PC-3 (cell line): ENCODE results near the gene CHRNE. TPM values are rescaled to one million over a fixed set of nuclear protein-coding genes. Genes with fewer than 3 reads are reported as not detected.
"Not testable (repeated sequence)": the region's sequence is repeated elsewhere in the genome, so short reads cannot be mapped to it uniquely, and the experiment has no call there.

Experiments
- ATAC-seq: fragments of 200-7000 bp; cut with Tn5 transposase; 2 replicates; pipeline ENCODE4 v1.9.1; 2020; ENCODE audit warnings: mild to moderate bottlenecking, moderate library complexity
- BruUV-seq: library from RNA; stranded (reverse); fragments of 400-500 nt; replicated peaks from 2 replicates; lab custom pipeline; 2021; lab: Mats Ljungman, UMichigan
- CTCF ChIA-PET: fragments of 300-600 bp; sonication (Branson Sonifier 250); formaldehyde crosslinking; loops from one replicate; lab custom pipeline; 2022; ENCODE audit warnings: antibody characterized with exemption; lab: Charles Lee
- POLR2A ChIA-PET: fragments of 300-600 bp; sonication (Branson Sonifier 250); formaldehyde crosslinking; loops from one replicate; lab custom pipeline; 2022; ENCODE audit warnings: antibody characterized with exemption; ENCODE audit not compliant: unreplicated experiment; lab: Charles Lee
- DNase-seq: peaks from one replicate; pipeline ENCODE4 v3.0.0-alpha.2; 2015
- H2AFZ ChIP-seq: fragments of 300-600 bp; sonication (generic); 2 replicates; pipeline ENCODE4 v1.6.0; 2016; ENCODE audit warnings: antibody characterized with exemption, low read length
- H3F3A ChIP-seq: fragments of 300-600 bp; sonication (generic); one replicate; pipeline ENCODE4 v1.6.0; 2017; ENCODE audit warnings: antibody characterized with exemption, low read length, control low read depth, mild to moderate bottlenecking; ENCODE audit not compliant: unreplicated experiment
- H3K27ac ChIP-seq: fragments of 300-600 bp; sonication (generic); 2 replicates; pipeline ENCODE4 v1.5.1; 2016; ENCODE audit warnings: mild to moderate bottlenecking, low read length
- H3K27me3 ChIP-seq: fragments of 300-600 bp; sonication (generic); 2 replicates; pipeline ENCODE4 v1.6.1; 2016; ENCODE audit warnings: low read length, mixed read lengths
- H3K36me3 ChIP-seq: fragments of 300-600 bp; sonication (generic); 2 replicates; pipeline ENCODE4 v1.6.1; 2016; ENCODE audit warnings: low read depth, mixed run types, low read length, mixed read lengths
- H3K4me1 ChIP-seq: fragments of 300-600 bp; sonication (generic); 2 replicates; pipeline ENCODE4 v1.5.1; 2016; ENCODE audit warnings: low read length; ENCODE audit not compliant: insufficient read depth
- H3K4me2 ChIP-seq: fragments of 300-600 bp; sonication (generic); 2 replicates; pipeline ENCODE4 v1.6.0; 2016; ENCODE audit warnings: low read length
- H3K4me3 ChIP-seq: fragments of 300-600 bp; sonication (generic); 2 replicates; pipeline ENCODE4 v1.5.1; 2016; ENCODE audit warnings: mild to moderate bottlenecking, low read length, mixed read lengths
- H3K79me2 ChIP-seq: fragments of 300-600 bp; sonication (generic); 2 replicates; pipeline ENCODE4 v1.6.1; 2017; ENCODE audit warnings: low read length, mixed read lengths
- H3K9ac ChIP-seq: fragments of 300-600 bp; sonication (generic); 2 replicates; pipeline ENCODE4 v1.6.0; 2016; ENCODE audit warnings: mild to moderate bottlenecking, low read length
- H3K9me2 ChIP-seq: fragments of 300-600 bp; sonication (generic); replicated peaks from 2 replicates; pipeline ENCODE4 v1.6.1; 2016; ENCODE audit warnings: mixed run types, low read length, mixed read lengths
- H3K9me3 ChIP-seq: fragments of 300-600 bp; sonication (generic); 2 replicates; pipeline ENCODE4 v1.6.1; 2016; ENCODE audit warnings: low read length, mixed read lengths
- H4K20me1 ChIP-seq: fragments of 300-600 bp; sonication (generic); 2 replicates; pipeline ENCODE4 v1.6.1; 2016; ENCODE audit warnings: low read length, mixed read lengths
- CTCF ChIP-seq: fragments of 300-600 bp; sonication (generic); conservative IDR thresholded peaks from 2 replicates; pipeline ENCODE4 v1.5.1; 2017; ENCODE audit warnings: antibody characterized with exemption, low read depth, mild to moderate bottlenecking, low read length
- EZH2 ChIP-seq: fragments of 300-600 bp; sonication (generic); IDR thresholded peaks from one replicate; pipeline ENCODE4 v1.6.1; 2017; ENCODE audit warnings: antibody characterized with exemption, mild to moderate bottlenecking, low read length; ENCODE audit not compliant: unreplicated experiment
- EZH2phosphoT487 ChIP-seq: fragments of 300-600 bp; sonication (generic); IDR thresholded peaks from 2 replicates; pipeline ENCODE4 v1.6.1; 2018; ENCODE audit warnings: mild to moderate bottlenecking, antibody characterized with exemption, low read length, borderline replicate concordance
- intact Hi-C: fragments of 100-400 bp; cut with micrococcal nuclease; formaldehyde crosslinking; loops from 2 replicates; pipeline ENCODE4 v1.9.0; 2023
- total RNA-seq: library from RNA; depleted of rRNA; stranded (reverse); fragments of >200 nt; gene quantifications from 2 replicates; pipeline ENCODE4 v1.2.3, GENCODE V29; 2014

Gene CHRNE
- total RNA-seq, 1 experiment from 2014 or later: 0.11 TPM

GRCh38 chr17:4931963-4932362, 29.1 kb upstream of the CHRNE start, which contains the start of gene GP1BA:
GP1BA (plus strand) TSS chr17:4932277; CDS start chr17:4932605, 328 bp downstream.
- no peaks in the 10 kb centered on the region for H3K79me2 ChIP-seq
- H3K4me3 ChIP-seq: no peak within 1 kb of the TSS
- no peaks in the 10 kb centered on the region for H3K9me3 ChIP-seq
- no peaks in the 10 kb centered on the region for H4K20me1 ChIP-seq
- TF ChIP-seq EZH2 (no peak), EZH2phosphoT487 (no peak), CTCF (no peak)
- CTCF ChIA-PET: no interaction called here
- no peak within 1 kb of the TSS for H3K9ac ChIP-seq
- DNase-seq (no peak), ATAC-seq (no peak)
- POLR2A ChIA-PET: no interaction called here
- BruUV-seq: no TSS peak
- no peaks in the 10 kb centered on the region for H3K36me3 ChIP-seq
- H3K4me1 ChIP-seq: 0 out of 2 replicates have a peak, but pooled peaks cover 5% of the 10 kb centered on the region
- H2AFZ ChIP-seq: no peak within 1 kb of the TSS
- no peaks in the 10 kb centered on the region for H3F3A ChIP-seq
- intact Hi-C loops: no loop called here
- no peak within 1 kb of the TSS for H3K27ac ChIP-seq
- no peak within 1 kb of the TSS for H3K4me2 ChIP-seq
- no peaks in the 10 kb centered on the region for H3K27me3 ChIP-seq
- H3K9me2 ChIP-seq: no peaks in the 10 kb centered on the region

- ATAC-seq: no peak
- POLR2A ChIA-PET: no interaction called here
- H3K79me2 ChIP-seq: no peaks in the 10 kb centered on the region
These were observed 26.0 kb upstream of the CHRNE start for GRCh38 chr17:4928881-4929280.

GRCh38 chr17:4926577-4927335, 23.9 kb upstream of the CHRNE start:
- CTCF ChIA-PET, H3K9me3 ChIP-seq, H3K9me2 ChIP-seq, H3K79me2 ChIP-seq, H4K20me1 ChIP-seq, BruUV-seq, H3K4me3 ChIP-seq, H3F3A ChIP-seq, H3K4me1 ChIP-seq, H3K27ac ChIP-seq, H3K27me3 ChIP-seq, H3K4me2 ChIP-seq, H3K9ac ChIP-seq, intact Hi-C loops, H3K36me3 ChIP-seq, ATAC-seq, DNase-seq, H2AFZ ChIP-seq: not testable (repeated sequence)
- POLR2A ChIA-PET: interaction anchor here (0.6 kb wide), 2 partner anchors 13 to 925 kb away, joined by 3 read pairs; partner anchors contain the start of genes RNF167 and SLC25A11

More at GRCh38 chr17:4928881-4929280, 26.0 kb upstream of the CHRNE start:
- Histone ChIP-seq H3K4me1 (no peaks in the 10 kb centered on the region), H4K20me1 (no peaks in the 10 kb centered on the region), H2AFZ (no peak overlapping the region), H3K4me3 (no peak overlapping the region), H3K27ac (no peak overlapping the region), H3K4me2 (no peak overlapping the region), H3K9me3 (no peaks in the 10 kb centered on the region), H3F3A (no peaks in the 10 kb centered on the region), H3K9ac (no peak overlapping the region), H3K9me2 (no peaks in the 10 kb centered on the region), H3K27me3 (no peaks in the 10 kb centered on the region), H3K36me3 (no peaks in the 10 kb centered on the region)
- CTCF ChIA-PET: no interaction called here
- BruUV-seq: no TSS peak
- DNase-seq: no peak
- TF ChIP-seq EZH2: no peak
- no peak for TF ChIP-seq CTCF
- no peak for TF ChIP-seq EZH2phosphoT487
- intact Hi-C loops: no loop called here
